Endothelial cell of umbilical vein (primary cell): ENCODE results near the gene OR6B3. TPM values are rescaled to one million over a fixed set of nuclear protein-coding genes. Genes with fewer than 3 reads are reported as not detected.
"Not testable (repeated sequence)": the region's sequence is repeated elsewhere in the genome, so short reads cannot be mapped to it uniquely, and the experiment has no call there.

Source experiments
- BruUV-seq: library from RNA; stranded (reverse); fragments of 400-500 nt; replicated peaks from 2 replicates; lab custom pipeline; 2021; lab: Mats Ljungman, UMichigan
- CTCF ChIA-PET: fragments of 300-600, 350-600 bp; sonication (Branson Sonifier 250); formaldehyde crosslinking; loops from one replicate; lab custom pipeline; 2021; ENCODE audit warnings: antibody characterized with exemption, inconsistent platforms; lab: Charles Lee
- POLR2A ChIA-PET: fragments of 300-600, 350-600 bp; sonication (Branson Sonifier 250); formaldehyde crosslinking; loops from one replicate; lab custom pipeline; 2021; ENCODE audit warnings: antibody characterized with exemption, inconsistent platforms; lab: Charles Lee
- DNase-seq: peaks from one replicate; pipeline ENCODE4 v3.0.0-alpha.2; 2011; ENCODE audit warnings: low read depth, low spot score
- FAIRE-seq: peaks from 2 replicates; lab custom pipeline; 2011; peaks lifted over from hg19 to GRCh38; lab: Jason Lieb, UNC
- H2AFZ ChIP-seq: 2 replicates; pipeline ENCODE4 v1.6.0; 2012; ENCODE audit warnings: low read depth, low read length, control low read depth, inconsistent platforms
- H3K27ac ChIP-seq: 2 replicates; pipeline ENCODE4 v1.5.1; 2011; ENCODE audit warnings: low read depth, mild to moderate bottlenecking, control low read depth, low read length, moderate library complexity; ENCODE audit not compliant: insufficient read depth
- H3K27me3 ChIP-seq, 2 experiments: 2 replicates each; pipeline versions ENCODE4 v1.6.0 to v1.6.1; 2011; ENCODE audit warnings: low read length in 2 of 2, mixed read lengths in 1 of 2; ENCODE audit not compliant: control insufficient read depth in 2 of 2, insufficient read depth in 2 of 2
- H3K36me3 ChIP-seq, 2 experiments: 2 replicates in 1 of 2; 3 replicates in 1 of 2; pipeline ENCODE4 v1.5.1; 2011; ENCODE audit warnings: low read length in 2 of 2, mild to moderate bottlenecking in 1 of 2, moderate library complexity in 1 of 2; ENCODE audit not compliant: control insufficient read depth in 2 of 2, insufficient read depth in 2 of 2; ENCODE audit errors: extremely low read depth in 1 of 2
- H3K4me1 ChIP-seq: 3 replicates; pipeline ENCODE4 v1.5.1; 2011; ENCODE audit warnings: mild to moderate bottlenecking, low read length; ENCODE audit not compliant: control insufficient read depth, insufficient read depth; ENCODE audit errors: extremely low read depth
- H3K4me2 ChIP-seq: 2 replicates; pipeline ENCODE4 v1.6.1; 2011; ENCODE audit warnings: low read length, control low read depth, mixed read lengths; ENCODE audit not compliant: insufficient read depth
- H3K4me3 ChIP-seq, 3 experiments: fragments of 200-600 bp in 1 of 3; sonication (generic), shearing (Covaris generic) in 1 of 3; replicated peaks in 1 of 3; 2 replicates each; pipeline ENCODE4 v1.5.1; 2011 to 2016; ENCODE audit warnings: control low read depth in 3 of 3, low read length in 3 of 3, mild to moderate bottlenecking in 2 of 3, inconsistent platforms in 1 of 3, low read depth in 1 of 3, moderate library complexity in 1 of 3; ENCODE audit not compliant: insufficient read depth in 1 of 3
- H3K79me2 ChIP-seq: 2 replicates; pipeline ENCODE4 v1.6.0; 2012; ENCODE audit warnings: low read length, inconsistent platforms; ENCODE audit not compliant: control insufficient read depth, insufficient read depth
- H3K9ac ChIP-seq: replicated peaks from 2 replicates; pipeline ENCODE3; 2011; ENCODE audit warnings: low read length, control low read depth; ENCODE audit not compliant: insufficient read depth; ENCODE audit errors: extremely low read depth
- H3K9me1 ChIP-seq: replicated peaks from 3 replicates; pipeline ENCODE4 v1.6.0; 2011; ENCODE audit warnings: mild to moderate bottlenecking, low read length; ENCODE audit not compliant: control insufficient read depth, insufficient read depth; ENCODE audit errors: extremely low read depth
- H3K9me3 ChIP-seq: replicated peaks from 2 replicates; pipeline ENCODE4 v1.5.1; 2012; ENCODE audit warnings: low read length, inconsistent platforms; ENCODE audit not compliant: control insufficient read depth, insufficient read depth
- H4K20me1 ChIP-seq: replicated peaks from 2 replicates; pipeline ENCODE3; 2011; ENCODE audit warnings: mild to moderate bottlenecking, low read length; ENCODE audit not compliant: control insufficient read depth, insufficient read depth; ENCODE audit errors: extremely low read depth
- CTCF ChIP-seq, 2 donors: IDR thresholded peaks; 1 replicate in 1 of 2; 2 replicates in 1 of 2; pipeline ENCODE4 v1.5.1; 2011; ENCODE audit warnings: low read length in 2 of 2, mild to moderate bottlenecking in 2 of 2, moderate library complexity in 2 of 2, control low read depth in 1 of 2, inconsistent platforms in 1 of 2, low read depth in 1 of 2; ENCODE audit not compliant: insufficient read depth in 1 of 2; ENCODE audit errors: extremely low read depth in 1 of 2
- EZH2 ChIP-seq: IDR thresholded peaks from 2 replicates; pipeline ENCODE4 v1.6.1; 2012; ENCODE audit warnings: borderline replicate concordance, low read depth, mild to moderate bottlenecking, moderate library complexity, low read length, inconsistent platforms; ENCODE audit not compliant: severe bottlenecking
- GATA2 ChIP-seq: IDR thresholded peaks from 2 replicates; pipeline ENCODE4 v1.7.0; 2011; ENCODE audit warnings: low read depth, mild to moderate bottlenecking, moderate library complexity, mixed read lengths, low read length; ENCODE audit not compliant: insufficient read length, insufficient read depth
- JUN ChIP-seq: IDR thresholded peaks from 2 replicates; pipeline ENCODE4 v1.6.1; 2011; ENCODE audit warnings: borderline replicate concordance, low read depth; ENCODE audit not compliant: insufficient read length, insufficient read depth
- MAX ChIP-seq: IDR thresholded peaks from 2 replicates; pipeline ENCODE4 v1.6.1; 2011; ENCODE audit not compliant: insufficient read depth, insufficient read length
- MYC ChIP-seq: IDR thresholded peaks from one replicate; pipeline ENCODE4 v1.6.1; 2011; ENCODE audit warnings: mild to moderate bottlenecking, low read depth, low read length
- POLR2A ChIP-seq: IDR thresholded peaks from 2 replicates; pipeline ENCODE4 v1.6.1; 2012; ENCODE audit warnings: low read depth, mild to moderate bottlenecking, control low read depth, low read length
- POLR2AphosphoS5 ChIP-seq: IDR thresholded peaks from 2 replicates; pipeline ENCODE4 v1.6.1; 2012; ENCODE audit warnings: low read depth, mild to moderate bottlenecking, control low read depth, low read length, moderate library complexity; ENCODE audit not compliant: insufficient read depth
- dilution Hi-C: fragments of 300-500 bp; cut with MboI; formaldehyde crosslinking; loops from one replicate; pipeline ENCODE4 v1.15.0; 2019; ENCODE audit warnings: low sequenced_read_pairs; ENCODE audit not compliant: extremely low pct_ligation_motif_present
- intact Hi-C: fragments of 100-400 bp; cut with micrococcal nuclease; formaldehyde crosslinking; loops from one replicate; pipeline ENCODE4 v1.10.0; 2022
- polyA plus RNA-seq, 4 experiments: library from polyadenylated mRNA; depleted of rRNA in 3 of 4; stranded (reverse) in 3 of 4; unstranded in 1 of 4; fragments of >200 nt; gene quantifications; 2 replicates each; pipeline versions ENCODE4 v1.2.1 to v1.2.3, GENCODE V29; 2011 to 2012; ENCODE audit warnings: missing spikeins in 1 of 4
- total RNA-seq: library from RNA; stranded (reverse); gene quantifications from 2 replicates; pipeline ENCODE4 v1.2.3, GENCODE V29; 2021

Gene OR6B3
- total and polyA plus RNA-seq, 2 donors (not counting 3 experiments of a cell fraction or from before 2014, with no cell fraction given): not detected

GRCh38 chr2:240045098-240045497, 8.2 kb downstream of the OR6B3 start:
- no peaks in the 10 kb centered on the region for H3K36me3 ChIP-seq
- dilution Hi-C loops (no loop called here), intact Hi-C loops (no loop called here)
- H3K9ac ChIP-seq: no peak overlapping the region
- H3K79me2 ChIP-seq: no peaks in the 10 kb centered on the region
- H4K20me1 ChIP-seq: no peaks in the 10 kb centered on the region
- H3K9me1 ChIP-seq: no peaks in the 10 kb centered on the region
- DNase-seq (no peak), FAIRE-seq (no peak)
- TF ChIP-seq CTCF (IDR thresholded peaks at IDR 0.05; ENCODE audit: extremely low read depth in 1 of 2, insufficient read depth in 1 of 2, low read depth in 1 of 2, low read length in 2 of 2) (no peak), GATA2 (no peak), MYC (no peak), EZH2 (no peak), POLR2AphosphoS5 (no peak), MAX (no peak), JUN (no peak), POLR2A (no peak)
- no peaks in the 10 kb centered on the region for H3K9me3 ChIP-seq
- H3K27me3 ChIP-seq: no peaks in the 10 kb centered on the region
- H3K4me2 ChIP-seq: no peak overlapping the region
- H3K4me3 ChIP-seq: no peak overlapping the region
- POLR2A ChIA-PET: no interaction called here
- H2AFZ ChIP-seq: no peak overlapping the region
- H3K27ac ChIP-seq: no peak overlapping the region
- CTCF ChIA-PET: interaction anchor here (0.5 to 2.0 kb wide), 2 partner anchors 20 to 24 kb away, joined by 3 to 4 read pairs; no protein-coding TSS in a partner anchor
- BruUV-seq: no TSS peak
- H3K4me1 ChIP-seq: no peaks in the 10 kb centered on the region

- H3K36me3 ChIP-seq, H3K9me3 ChIP-seq, dilution Hi-C loops, H3K4me2 ChIP-seq, H3K4me1 ChIP-seq, POLR2A ChIA-PET, H3K79me2 ChIP-seq, H3K4me3 ChIP-seq, H3K27ac ChIP-seq, H3K9ac ChIP-seq, intact Hi-C loops, FAIRE-seq, H3K27me3 ChIP-seq, H3K9me1 ChIP-seq, BruUV-seq, H2AFZ ChIP-seq, H4K20me1 ChIP-seq, DNase-seq: not testable (repeated sequence)
- CTCF ChIA-PET: interaction anchor here (2.0 kb wide), 1 partner anchor 23 kb away, joined by 4 read pairs; no protein-coding TSS in a partner anchor
These were observed 9.2 kb downstream of the OR6B3 start for GRCh38 chr2:240044096-240044495.
